HG03095 (cell line): ENCODE results near the gene CCR6.
"Not testable (repeated sequence)": the region's sequence is repeated elsewhere in the genome, so short reads cannot be mapped to it uniquely, and the experiment has no call there.

Experiments
- ATAC-seq: cut with Tn5 transposase; IDR thresholded peaks from one replicate; pipeline ENCODE4 v1.9.1; 2021; ENCODE audit warnings: moderate library complexity; ENCODE audit not compliant: unreplicated experiment

The CCR6 gene

GRCh38 chr6:167165858-167166471 lies 43.1 kb downstream of the CCR6 start:
- ATAC-seq = no peak

- not testable (repeated sequence) for ATAC-seq
These were observed 44.8 kb downstream of the CCR6 start for GRCh38 chr6:167167699-167168098.

- ATAC-seq = not testable (repeated sequence)
These were observed 45.4 kb downstream of the CCR6 start for GRCh38 chr6:167168296-167168695.

GRCh38 chr6:167169867-167170266 lies 47.0 kb downstream of the CCR6 start:
- ATAC-seq = not testable (repeated sequence)

GRCh38 chr6:167171300-167171699 lies 48.4 kb downstream of the CCR6 start:
- not testable (repeated sequence) for ATAC-seq

- ATAC-seq = not testable (repeated sequence)
These were observed 49.1 kb downstream of the CCR6 start for GRCh38 chr6:167172011-167172410.

- not testable (repeated sequence) for ATAC-seq
These were observed 54.4 kb downstream of the CCR6 start for GRCh38 chr6:167177271-167177670.

- ATAC-seq = not testable (repeated sequence)
These were observed 56.2 kb downstream of the CCR6 start for GRCh38 chr6:167178896-167179655.

- ATAC-seq = not testable (repeated sequence)
These were observed 57.2 kb downstream of the CCR6 start for GRCh38 chr6:167180086-167180485.

GRCh38 chr6:167181351-167181750 lies 58.5 kb downstream of the CCR6 start:
- ATAC-seq = not testable (repeated sequence)

GRCh38 chr6:167182913-167183314 lies 60.0 kb downstream of the CCR6 start:
- ATAC-seq = peak; percentile 77

GRCh38 chr6:167185101-167185500 lies 62.2 kb downstream of the CCR6 start:
- not testable (repeated sequence) for ATAC-seq

GRCh38 chr6:167187275-167187674 lies 64.4 kb downstream of the CCR6 start:
- not testable (repeated sequence) for ATAC-seq
